ENCODE measurements around the gene MTURN. TPM values are rescaled to one million over a fixed set of nuclear protein-coding genes. Genes with fewer than 3 reads are reported as not detected.

MTURN gene
- polyA plus RNA-seq, 2 of the 4 experiments (the other 2 are of a cell fraction): 2.3 to 2.5 TPM

DNA sequence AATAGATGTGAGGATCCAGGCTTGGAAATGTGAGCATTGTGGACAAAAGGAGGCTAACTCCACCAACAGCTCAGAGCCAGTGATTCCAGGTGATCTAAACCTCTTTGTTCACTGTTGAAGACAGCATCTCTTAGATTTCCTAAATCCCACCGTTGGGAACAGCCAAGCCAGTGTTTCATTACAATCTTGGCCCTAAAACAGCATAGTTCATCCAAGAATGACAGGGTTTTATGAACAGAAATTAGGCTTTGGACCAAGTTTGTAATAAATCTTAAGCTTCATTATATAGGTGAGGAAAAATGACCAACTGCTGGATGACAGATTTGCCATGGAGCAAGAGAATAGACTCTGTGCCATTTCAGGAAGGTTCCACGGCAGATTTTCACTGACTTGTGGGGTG, 65.8 kb downstream of the MTURN start:
- no peaks in the 10 kb centered on the region for H3K4me1 ChIP-seq
- WGBS (ENCODE audit: missing lambda C conversion rate): 38% methylated on average over 2 of the region's 2 CpGs
- ATAC-seq: no peak
- TF ChIP-seq, protein P1, sequence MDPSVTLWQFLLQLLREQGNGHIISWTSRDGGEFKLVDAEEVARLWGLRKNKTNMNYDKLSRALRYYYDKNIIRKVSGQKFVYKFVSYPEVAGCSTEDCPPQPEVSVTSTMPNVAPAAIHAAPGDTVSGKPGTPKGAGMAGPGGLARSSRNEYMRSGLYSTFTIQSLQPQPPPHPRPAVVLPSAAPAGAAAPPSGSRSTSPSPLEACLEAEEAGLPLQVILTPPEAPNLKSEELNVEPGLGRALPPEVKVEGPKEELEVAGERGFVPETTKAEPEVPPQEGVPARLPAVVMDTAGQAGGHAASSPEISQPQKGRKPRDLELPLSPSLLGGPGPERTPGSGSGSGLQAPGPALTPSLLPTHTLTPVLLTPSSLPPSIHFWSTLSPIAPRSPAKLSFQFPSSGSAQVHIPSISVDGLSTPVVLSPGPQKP (IDR thresholded peaks at IDR 0.05; ENCODE audit: low read depth, low read length): no peak
- POLR2A ChIA-PET: no interaction called here
- H3K27ac ChIP-seq: no peak overlapping the region
- FAIRE-seq: no peak
- H3K4me2 ChIP-seq: no peak overlapping the region
- CTCF ChIA-PET: interaction anchor here (1.4 kb wide), 1 partner anchor 8 kb away, joined by 4 read pairs; no protein-coding TSS in a partner anchor
- H3K4me3 ChIP-seq: no peak overlapping the region
- H3K9me3 ChIP-seq: peaks cover 19% of the 10 kb centered on the region
- no peak for DNase-seq (ENCODE audit: low read depth in 1 of 2, low spot score in 1 of 2)

DNA sequence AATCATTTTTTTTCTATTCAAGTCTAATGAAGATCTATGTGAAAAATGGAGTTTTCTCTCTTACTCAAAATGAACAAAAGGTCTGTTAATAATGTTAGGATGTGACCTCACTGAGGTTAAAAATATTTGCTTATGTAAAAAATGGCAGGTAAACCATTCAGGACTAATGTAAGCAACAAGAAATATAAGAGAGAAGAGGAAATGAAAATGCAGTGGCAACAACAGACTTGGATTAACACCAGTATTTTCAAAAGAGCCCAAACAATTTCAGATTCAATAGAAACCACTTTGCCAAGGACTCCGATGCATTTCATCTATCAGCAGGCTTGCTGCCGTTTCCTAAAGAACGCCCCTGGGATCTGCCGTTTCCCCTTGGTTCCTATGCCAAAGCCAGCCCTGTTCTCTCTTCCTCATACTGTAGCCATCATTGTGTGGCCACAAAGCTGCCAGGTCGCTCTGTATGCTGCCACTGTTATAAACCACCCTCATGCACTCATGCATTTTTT, 66.4 kb downstream of the MTURN start:
- DNase-seq (ENCODE audit: low read depth in 1 of 2, low spot score in 1 of 2) (no peak), FAIRE-seq (no peak), ATAC-seq (no peak)
- H3K9me3 ChIP-seq: peaks cover 13% of the 10 kb centered on the region
- ChIA-PET POLR2A (no interaction called here), CTCF (no interaction called here)
- H3K4me3 ChIP-seq: no peak overlapping the region
- no peaks in the 10 kb centered on the region for H3K4me1 ChIP-seq
- no peak overlapping the region for H3K4me2 ChIP-seq
- no peak overlapping the region for H3K27ac ChIP-seq
- WGBS (ENCODE audit: missing lambda C conversion rate): 75% methylated on average over 5 of the region's 5 CpGs
- TF ChIP-seq, protein P2, sequence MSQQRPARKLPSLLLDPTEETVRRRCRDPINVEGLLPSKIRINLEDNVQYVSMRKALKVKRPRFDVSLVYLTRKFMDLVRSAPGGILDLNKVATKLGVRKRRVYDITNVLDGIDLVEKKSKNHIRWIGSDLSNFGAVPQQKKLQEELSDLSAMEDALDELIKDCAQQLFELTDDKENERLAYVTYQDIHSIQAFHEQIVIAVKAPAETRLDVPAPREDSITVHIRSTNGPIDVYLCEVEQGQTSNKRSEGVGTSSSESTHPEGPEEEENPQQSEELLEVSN (IDR thresholded peaks at IDR 0.05; ENCODE audit: borderline replicate concordance, low read depth): no peak
- TF ChIP-seq, protein P3, sequence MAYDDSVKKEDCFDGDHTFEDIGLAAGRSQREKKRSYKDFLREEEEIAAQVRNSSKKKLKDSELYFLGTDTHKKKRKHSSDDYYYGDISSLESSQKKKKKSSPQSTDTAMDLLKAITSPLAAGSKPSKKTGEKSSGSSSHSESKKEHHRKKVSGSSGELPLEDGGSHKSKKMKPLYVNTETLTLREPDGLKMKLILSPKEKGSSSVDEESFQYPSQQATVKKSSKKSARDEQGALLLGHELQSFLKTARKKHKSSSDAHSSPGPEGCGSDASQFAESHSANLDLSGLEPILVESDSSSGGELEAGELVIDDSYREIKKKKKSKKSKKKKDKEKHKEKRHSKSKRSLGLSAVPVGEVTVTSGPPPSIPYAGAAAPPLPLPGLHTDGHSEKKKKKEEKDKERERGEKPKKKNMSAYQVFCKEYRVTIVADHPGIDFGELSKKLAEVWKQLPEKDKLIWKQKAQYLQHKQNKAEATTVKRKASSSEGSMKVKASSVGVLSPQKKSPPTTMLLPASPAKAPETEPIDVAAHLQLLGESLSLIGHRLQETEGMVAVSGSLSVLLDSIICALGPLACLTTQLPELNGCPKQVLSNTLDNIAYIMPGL (CRISPR knock-in tag; IDR thresholded peaks at IDR 0.05; ENCODE audit: borderline replicate concordance): no peak
- TF ChIP-seq MYC (IDR thresholded peaks at IDR 0.05; ENCODE audit: borderline replicate concordance, low read length): no peak
- TF ChIP-seq HOXB13 (CRISPR knock-in tag; IDR thresholded peaks at IDR 0.05; ENCODE audit: low read depth): no peak
- TF ChIP-seq EHMT2 (IDR thresholded peaks at IDR 0.05; ENCODE audit: low read depth): no peak
- TF ChIP-seq CEBPB (IDR thresholded peaks at IDR 0.05): no peak
- TF ChIP-seq NR3C1 (IDR thresholded peaks at IDR 0.05): no peak
- TF ChIP-seq ESRRA (IDR thresholded peaks at IDR 0.05; ENCODE audit: borderline replicate concordance, low read length): no peak
- TF ChIP-seq PHF8 (IDR thresholded peaks at IDR 0.05; ENCODE audit: borderline replicate concordance, low read depth): no peak

DNA sequence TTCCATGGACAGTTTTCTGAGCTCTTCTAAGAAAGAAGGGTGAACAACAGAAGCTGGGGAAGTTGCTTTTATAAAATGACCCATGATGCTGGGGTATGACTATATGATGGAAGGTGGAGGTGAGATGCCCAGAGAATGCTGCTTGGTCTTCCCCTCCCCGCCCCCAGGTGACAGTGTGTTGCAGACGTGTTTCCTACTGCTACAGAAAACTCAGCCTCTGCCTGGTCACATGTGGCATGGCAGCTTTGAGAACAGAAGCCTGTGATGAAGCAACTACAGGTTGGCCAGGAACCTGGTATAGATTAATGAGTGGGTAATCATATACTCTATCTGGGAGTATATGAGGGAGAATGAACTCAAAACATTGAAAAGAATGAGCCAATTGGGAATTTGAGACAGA, 67.1 kb downstream of the MTURN start:
- ChIA-PET POLR2A (no interaction called here), CTCF (no interaction called here)
- WGBS (ENCODE audit: missing lambda C conversion rate): 48% methylated on average over 2 of the region's 2 CpGs
- FAIRE-seq: no peak
- Histone ChIP-seq H3K9me3 (peaks cover 6% of the 10 kb centered on the region), H3K4me1 (peaks cover 6% of the 10 kb centered on the region; the same call in 1 of the 3 replicates), H3K4me2 (no peak overlapping the region), H3K27ac (no peak overlapping the region), H3K4me3 (no peak overlapping the region)
- TF ChIP-seq, protein P4, sequence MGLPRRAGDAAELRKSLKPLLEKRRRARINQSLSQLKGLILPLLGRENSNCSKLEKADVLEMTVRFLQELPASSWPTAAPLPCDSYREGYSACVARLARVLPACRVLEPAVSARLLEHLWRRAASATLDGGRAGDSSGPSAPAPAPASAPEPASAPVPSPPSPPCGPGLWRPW (IDR thresholded peaks at IDR 0.05): no peak
- TF ChIP-seq TP53 (CRISPR knock-in tag; IDR thresholded peaks at IDR 0.05): no peak
- no peak for TF ChIP-seq KDM1A (IDR thresholded peaks at IDR 0.05; ENCODE audit: low read depth)
- TF ChIP-seq, protein P5, sequence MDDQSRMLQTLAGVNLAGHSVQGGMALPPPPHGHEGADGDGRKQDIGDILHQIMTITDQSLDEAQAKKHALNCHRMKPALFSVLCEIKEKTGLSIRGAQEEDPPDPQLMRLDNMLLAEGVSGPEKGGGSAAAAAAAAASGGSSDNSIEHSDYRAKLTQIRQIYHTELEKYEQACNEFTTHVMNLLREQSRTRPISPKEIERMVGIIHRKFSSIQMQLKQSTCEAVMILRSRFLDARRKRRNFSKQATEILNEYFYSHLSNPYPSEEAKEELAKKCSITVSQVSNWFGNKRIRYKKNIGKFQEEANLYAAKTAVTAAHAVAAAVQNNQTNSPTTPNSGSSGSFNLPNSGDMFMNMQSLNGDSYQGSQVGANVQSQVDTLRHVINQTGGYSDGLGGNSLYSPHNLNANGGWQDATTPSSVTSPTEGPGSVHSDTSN (IDR thresholded peaks at IDR 0.05): no peak
- no peak for TF ChIP-seq RNF2 (IDR thresholded peaks at IDR 0.05; ENCODE audit: borderline replicate concordance, low read depth)
- TF ChIP-seq JUN (IDR thresholded peaks at IDR 0.05): no peak
- no peak for TF ChIP-seq PHF8 (IDR thresholded peaks at IDR 0.05; ENCODE audit: borderline replicate concordance, low read depth)
- TF ChIP-seq MAFK (IDR thresholded peaks at IDR 0.05; ENCODE audit: partially characterized antibody): no peak
- no peak for TF ChIP-seq ZSCAN20 (CRISPR knock-in tag; IDR thresholded peaks at IDR 0.05)
- no peak for TF ChIP-seq FOXS1 (CRISPR knock-in tag; IDR thresholded peaks at IDR 0.05)
- TF ChIP-seq NPAS2 (CRISPR knock-in tag; IDR thresholded peaks at IDR 0.05; ENCODE audit: borderline replicate concordance): no peak
- ATAC-seq: no peak
- DNase-seq (ENCODE audit: low read depth in 1 of 2, low spot score in 1 of 2): no peak
